SKM-1 treated with dmso at 0.1 percent for 144 hours (cell line): ENCODE data around the gene BRD8.

Experiments used
- DNase-seq: peaks from one replicate; lab custom pipeline; 2025; ENCODE audit not compliant: unreplicated experiment; lab: John Stamatoyannopoulos, UW

The BRD8 gene

DNA sequence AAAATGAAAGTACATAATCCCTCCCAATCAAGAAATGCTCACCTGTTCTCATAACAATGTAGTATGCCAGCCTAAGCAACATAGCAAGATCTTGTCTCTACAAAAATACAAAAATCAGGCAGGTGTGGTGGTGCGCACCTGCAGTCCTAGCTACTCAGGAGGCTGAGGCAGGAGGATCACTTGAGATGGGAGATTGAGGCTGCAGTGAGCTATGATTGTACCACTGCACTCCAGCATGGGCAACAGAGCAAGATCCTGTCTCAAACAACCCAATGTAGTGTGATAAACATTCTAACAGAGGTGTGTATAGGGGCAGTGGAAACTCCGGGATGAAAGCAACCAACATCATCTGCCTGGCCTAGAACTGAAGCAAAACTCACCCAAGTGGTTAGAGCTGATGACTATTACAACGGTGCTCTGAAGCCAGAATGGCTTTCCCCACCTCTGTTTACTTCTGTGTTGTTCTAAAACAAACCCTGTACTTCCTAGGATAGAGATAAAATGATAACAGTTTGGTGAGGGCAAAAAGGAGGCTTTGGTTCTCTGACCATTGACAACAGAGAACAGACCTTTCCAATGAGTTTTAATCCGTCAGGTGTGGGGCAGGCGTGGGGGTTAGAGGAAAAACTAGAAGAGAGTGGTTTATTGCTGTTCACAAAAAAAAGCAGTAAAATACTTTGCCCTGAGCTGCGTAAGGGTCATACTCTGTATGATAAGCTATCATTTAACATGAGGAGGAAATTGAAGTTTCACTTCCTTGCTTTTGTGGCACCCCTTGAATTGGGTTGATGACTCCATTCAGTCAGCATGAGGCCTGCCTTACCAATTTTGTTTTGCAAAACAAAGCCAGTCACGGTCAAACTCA is 75.7 kb downstream of the BRD8 start:
- no peak for DNase-seq

DNA sequence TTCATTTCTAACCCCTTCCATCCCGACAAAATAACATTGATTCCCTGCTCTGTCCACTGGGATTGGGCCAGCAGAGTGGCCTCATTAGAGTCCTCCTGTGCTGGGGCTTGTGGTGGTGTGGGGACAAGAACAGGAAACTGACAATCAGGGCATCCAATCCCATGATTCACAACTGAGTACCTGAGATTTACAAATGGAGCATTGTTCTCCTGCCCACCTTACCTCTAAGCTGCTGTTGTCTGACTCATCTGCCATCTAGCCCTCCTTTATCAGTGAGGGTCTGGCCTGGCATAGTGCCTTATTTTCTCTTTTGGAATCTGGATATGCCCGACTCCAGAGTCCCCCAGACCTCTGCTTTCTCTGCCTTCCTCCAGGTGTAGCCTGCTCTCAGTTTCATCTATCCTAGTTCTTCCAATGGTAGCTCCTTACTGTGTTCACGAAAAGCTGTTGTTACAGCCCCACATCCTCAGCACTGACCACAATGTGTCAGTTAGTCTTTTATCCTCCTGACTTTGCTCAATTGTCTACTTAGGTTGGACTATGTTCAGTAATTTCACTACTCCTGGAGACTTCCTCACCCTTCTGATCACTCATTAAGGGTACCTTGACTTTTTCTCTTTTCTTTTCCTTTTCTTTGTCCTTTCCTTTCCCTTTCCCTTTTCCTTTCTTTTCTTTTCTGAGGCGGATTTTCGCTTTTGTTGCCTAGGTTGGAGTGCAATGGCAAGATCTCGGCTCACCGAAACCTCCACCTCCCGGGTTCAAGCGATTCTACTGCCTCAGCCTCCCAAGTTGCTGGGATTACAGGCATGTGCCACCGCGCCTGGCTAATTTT is 81.2 kb downstream of the BRD8 start:
- DNase-seq = no peak

DNA sequence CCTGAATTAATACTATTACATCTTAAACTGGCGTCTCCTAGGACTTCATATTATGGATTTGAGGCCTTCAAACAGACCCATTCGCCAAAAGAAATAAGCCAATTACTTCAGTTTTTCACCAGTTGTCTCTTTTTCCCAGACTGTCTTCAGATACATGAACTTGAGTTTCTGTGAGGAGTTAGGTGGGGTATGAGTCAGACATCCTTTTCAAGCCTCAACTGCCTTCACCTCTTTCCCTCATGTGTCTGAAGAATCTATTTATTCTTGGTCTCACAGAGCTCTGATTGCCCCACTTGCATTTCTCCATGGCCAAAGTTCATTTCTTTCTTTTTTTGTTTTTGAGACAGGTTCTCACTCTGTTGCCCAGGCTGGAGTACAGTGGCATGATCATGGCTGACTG is 82.1 kb downstream of the BRD8 start:
- DNase-seq = no peak

DNA sequence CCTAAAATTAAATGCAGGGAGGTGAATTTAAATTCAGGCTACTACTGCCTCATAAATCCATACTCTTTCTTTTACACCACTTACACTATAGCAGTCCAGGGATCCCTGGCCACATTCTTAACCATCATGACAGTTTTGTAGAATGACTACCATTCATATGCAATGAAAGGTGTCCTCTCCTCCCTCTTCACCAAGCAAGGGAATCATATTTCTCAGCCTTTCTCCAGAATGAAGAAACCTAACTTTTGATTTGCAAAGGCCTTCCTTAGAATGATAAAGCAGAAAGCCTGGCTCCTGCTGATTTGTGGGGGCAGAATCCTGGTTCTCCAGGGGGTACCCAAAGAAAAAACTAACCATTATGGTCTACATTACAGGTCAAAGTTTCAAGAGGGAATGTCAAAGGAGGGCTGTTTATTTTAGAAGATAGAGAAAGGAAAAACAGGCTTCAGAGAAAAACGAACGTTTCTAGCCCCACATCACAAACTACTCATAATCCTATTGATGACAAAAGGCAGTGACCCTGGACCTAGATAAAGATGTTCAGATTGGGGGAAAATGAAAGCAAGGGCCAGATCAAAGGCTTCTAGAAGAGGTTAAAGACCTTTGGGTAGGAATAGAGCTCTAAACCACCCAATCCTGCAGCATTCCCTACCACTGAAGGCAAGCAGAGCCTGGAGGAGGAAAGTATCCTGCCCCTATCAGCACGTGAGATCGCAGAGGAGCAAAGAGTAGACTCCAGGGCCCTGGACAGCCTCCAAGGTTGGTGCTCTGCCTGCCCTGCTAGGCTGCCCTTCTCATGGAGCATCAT is 83.1 kb downstream of the BRD8 start:
- no peak for DNase-seq

DNA sequence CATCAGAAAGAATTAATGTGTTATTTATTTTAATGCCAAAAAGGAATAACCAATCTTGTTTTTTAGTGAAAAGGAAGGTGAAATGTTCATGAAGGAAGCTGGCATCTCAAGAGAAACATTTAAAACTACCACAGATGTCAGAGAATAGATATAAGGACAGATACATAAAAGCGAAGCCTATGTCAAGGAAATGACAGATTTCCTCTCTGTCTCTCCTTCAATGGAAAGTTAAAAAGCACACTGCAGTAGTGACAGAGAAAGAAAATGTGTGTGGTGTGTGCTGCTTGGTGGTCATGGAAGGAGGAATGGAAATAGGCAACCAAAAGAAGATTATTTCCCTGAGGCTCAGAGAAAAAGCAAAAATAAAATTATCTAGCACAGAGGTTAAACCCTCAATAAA is 85.4 kb downstream of the BRD8 start:
- no peak for DNase-seq

DNA sequence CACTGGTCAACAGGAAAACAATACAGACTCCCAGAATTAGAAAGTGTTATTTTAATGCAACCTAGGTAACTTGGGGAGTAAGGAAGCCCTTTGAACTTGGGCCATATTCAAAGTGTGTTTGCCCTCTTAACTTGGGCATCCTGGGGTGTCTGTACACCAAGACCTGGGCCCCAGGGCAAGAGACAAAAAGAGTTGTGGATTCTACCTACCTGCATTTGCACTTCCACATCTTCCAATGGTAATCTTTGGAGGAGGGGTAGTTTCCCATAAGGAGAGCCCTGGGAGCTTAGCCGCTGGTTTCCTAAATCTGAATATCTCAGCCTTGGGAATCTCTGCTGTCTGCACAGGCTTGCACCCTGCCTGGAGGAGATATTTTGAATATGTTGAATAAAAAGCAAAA is 86.1 kb downstream of the BRD8 start:
- DNase-seq = no peak

DNA sequence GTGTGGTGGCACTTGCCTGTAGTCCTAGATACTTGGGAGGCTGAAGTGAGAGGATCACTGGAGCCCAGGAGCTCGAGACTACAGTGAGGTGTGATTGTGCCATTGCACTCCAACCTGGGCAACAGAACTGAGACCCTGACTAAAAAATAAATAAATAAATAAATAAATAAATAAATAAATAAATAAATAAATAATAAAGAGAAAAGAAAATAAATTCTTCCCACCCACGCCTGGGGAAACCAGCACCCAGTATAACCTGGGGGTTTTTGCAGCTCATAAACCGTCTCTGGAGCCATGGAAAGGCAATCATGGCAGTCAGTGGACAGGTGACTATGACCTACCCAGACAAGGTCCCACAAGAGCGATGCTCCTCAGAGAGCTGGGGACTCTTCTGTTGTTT is 86.7 kb downstream of the BRD8 start:
- no peak for DNase-seq
